Peyer's patch (tissue), 4 donors: Measurements from ENCODE around the gene LRRK2.

Source experiments
- POLR2A ChIP-seq, 2 donors: fragments of 450-650 bp; IDR thresholded peaks; one replicate each; pipeline ENCODE4 v1.5.1; 2017; ENCODE audit warnings: antibody characterized with exemption in 2 of 2, mild to moderate bottlenecking in 2 of 2, moderate library complexity in 2 of 2
- TF ChIP-seq, protein P1 (sequence below), 6 experiments: fragments of 450-650 bp in 4 of 6; fragments of 200-600 bp in 2 of 6; sonication (generic) in 1 of 6; IDR thresholded peaks; one replicate each; pipeline ENCODE4 v1.5.1; 2017 to 2019; ENCODE audit warnings: antibody characterized with exemption in 6 of 6, mild to moderate bottlenecking in 3 of 6, moderate library complexity in 1 of 6

DNA sequence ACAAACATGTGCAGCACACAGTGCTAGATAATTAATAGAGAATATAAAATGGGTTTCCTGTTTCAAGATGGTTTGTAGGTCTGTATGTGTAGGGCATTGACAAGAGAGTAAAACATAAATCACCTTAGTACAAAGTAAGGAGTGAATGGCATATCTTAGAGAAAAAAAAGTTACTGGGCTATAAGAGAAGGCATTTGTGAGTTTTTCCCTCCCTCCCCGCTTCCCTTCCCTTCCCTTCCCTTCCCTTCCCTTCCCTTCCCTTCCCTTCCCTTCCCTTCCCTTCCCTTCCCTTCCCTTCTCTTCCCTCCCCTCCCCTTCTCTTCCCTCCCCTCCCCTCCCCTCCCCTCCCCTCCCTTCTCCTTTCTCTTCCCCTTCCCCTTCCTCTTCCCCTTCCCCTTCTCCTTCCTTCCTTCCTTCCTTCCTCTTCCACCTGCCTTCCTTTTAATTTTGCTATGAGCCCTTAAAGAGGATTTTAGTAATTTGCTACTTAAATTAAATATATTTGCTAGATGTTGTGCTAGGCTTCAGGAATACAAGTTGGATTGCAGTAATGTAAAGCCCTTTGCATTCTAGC is 57.1 kb downstream of the LRRK2 start:
- no peak for TF ChIP-seq POLR2A (IDR thresholded peaks at IDR 0.05)
- TF ChIP-seq, protein P1, sequence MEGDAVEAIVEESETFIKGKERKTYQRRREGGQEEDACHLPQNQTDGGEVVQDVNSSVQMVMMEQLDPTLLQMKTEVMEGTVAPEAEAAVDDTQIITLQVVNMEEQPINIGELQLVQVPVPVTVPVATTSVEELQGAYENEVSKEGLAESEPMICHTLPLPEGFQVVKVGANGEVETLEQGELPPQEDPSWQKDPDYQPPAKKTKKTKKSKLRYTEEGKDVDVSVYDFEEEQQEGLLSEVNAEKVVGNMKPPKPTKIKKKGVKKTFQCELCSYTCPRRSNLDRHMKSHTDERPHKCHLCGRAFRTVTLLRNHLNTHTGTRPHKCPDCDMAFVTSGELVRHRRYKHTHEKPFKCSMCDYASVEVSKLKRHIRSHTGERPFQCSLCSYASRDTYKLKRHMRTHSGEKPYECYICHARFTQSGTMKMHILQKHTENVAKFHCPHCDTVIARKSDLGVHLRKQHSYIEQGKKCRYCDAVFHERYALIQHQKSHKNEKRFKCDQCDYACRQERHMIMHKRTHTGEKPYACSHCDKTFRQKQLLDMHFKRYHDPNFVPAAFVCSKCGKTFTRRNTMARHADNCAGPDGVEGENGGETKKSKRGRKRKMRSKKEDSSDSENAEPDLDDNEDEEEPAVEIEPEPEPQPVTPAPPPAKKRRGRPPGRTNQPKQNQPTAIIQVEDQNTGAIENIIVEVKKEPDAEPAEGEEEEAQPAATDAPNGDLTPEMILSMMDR (IDR thresholded peaks at IDR 0.05): no peak
